ENCODE results near the gene GLYATL3. TPM values are rescaled to one million over a fixed set of nuclear protein-coding genes. Genes with fewer than 3 reads are reported as not detected.
A peak's percentile ranks its signal among the peaks of the same experiment; 100 is the strongest.
"Not testable (repeated sequence)": the region's sequence is repeated elsewhere in the genome, so short reads cannot be mapped to it uniquely, and the experiment has no call there.

Gene GLYATL3
- total RNA-seq, 1 donor from 2014 or later, result not detected

DNA sequence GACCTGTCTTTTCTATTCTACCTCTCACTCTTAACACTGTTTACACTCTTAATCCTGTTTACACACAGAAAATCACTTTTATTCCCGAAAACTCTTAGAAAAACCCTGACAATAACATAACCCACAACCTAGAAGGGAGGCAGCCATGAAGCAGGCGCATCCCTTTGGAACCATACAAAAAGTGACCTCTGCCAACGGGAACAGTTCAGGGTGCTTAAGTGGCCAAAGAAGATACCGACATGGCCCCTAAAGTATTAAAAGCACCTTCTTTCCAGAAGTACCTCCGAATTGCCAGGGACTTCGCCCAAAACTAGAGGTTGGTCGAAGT is 37.2 kb upstream of the GLYATL3 start:
- TF ChIP-seq CTCF (IDR thresholded peaks at IDR 0.05), result no peak
- Mint-ChIP-seq H3K4me1 (ENCODE audit: unreplicated experiment) (peaks cover 27% of the 10 kb centered on the region), H3K27ac (ENCODE audit: unreplicated experiment) (peak overlapping the region; percentile 97), H3K4me3 (ENCODE audit: unreplicated experiment) (peak overlapping the region; percentile 96), H3K9me3 (ENCODE audit: unreplicated experiment) (no peaks in the 10 kb centered on the region), H3K36me3 (ENCODE audit: unreplicated experiment) (peaks cover 14% of the 10 kb centered on the region), H3K27me3 (ENCODE audit: unreplicated experiment) (no peaks in the 10 kb centered on the region)
- no peak for DNase-seq (ENCODE audit: extremely low spot score, unreplicated experiment)

GRCh38 chr6:49462927-49463611 is 36.7 kb upstream of the GLYATL3 start, which contains the start of the genes CENPQ and MMUT:
CENPQ (plus strand) TSS chr6:49463370; CDS start chr6:49470177, 6,807 bp downstream.
MMUT (minus strand) TSS chr6:49463253; CDS start chr6:49459466, 3,787 bp downstream.
- no peaks in the 10 kb centered on the region for H3K27me3 Mint-ChIP-seq (ENCODE audit: unreplicated experiment)
- TF ChIP-seq CTCF (IDR thresholded peaks at IDR 0.05), result no peak
- H3K9me3 Mint-ChIP-seq (ENCODE audit: unreplicated experiment), result no peaks in the 10 kb centered on the region

GRCh38 chr6:49463612-49463967 is 36.1 kb upstream of the GLYATL3 start:
- peaks cover 7% of the 10 kb centered on the region for H3K36me3 Mint-ChIP-seq (ENCODE audit: unreplicated experiment)
- H3K9me3 Mint-ChIP-seq (ENCODE audit: unreplicated experiment), result no peaks in the 10 kb centered on the region
- H3K4me1 Mint-ChIP-seq (ENCODE audit: unreplicated experiment), result peaks cover 27% of the 10 kb centered on the region
- no peak for TF ChIP-seq CTCF (IDR thresholded peaks at IDR 0.05)
- H3K4me3 Mint-ChIP-seq (ENCODE audit: unreplicated experiment), result peak overlapping the region; percentile 96
- DNase-seq (ENCODE audit: extremely low spot score, unreplicated experiment), result no peak
- peak overlapping the region; percentile 97 for H3K27ac Mint-ChIP-seq (ENCODE audit: unreplicated experiment)
- no peaks in the 10 kb centered on the region for H3K27me3 Mint-ChIP-seq (ENCODE audit: unreplicated experiment)

More at GRCh38 chr6:49462927-49463611, 36.7 kb upstream of the GLYATL3 start, which contains the start of the genes CENPQ and MMUT:
- Mint-ChIP-seq H3K4me1 (ENCODE audit: unreplicated experiment) (peaks cover 27% of the 10 kb centered on the region), H3K4me3 (ENCODE audit: unreplicated experiment) (peak within 1 kb of the TSS; percentile 96), H3K36me3 (ENCODE audit: unreplicated experiment) (peaks cover 11% of the 10 kb centered on the region), H3K27ac (ENCODE audit: unreplicated experiment) (peak within 1 kb of the TSS; percentile 97)
- DNase-seq (ENCODE audit: extremely low spot score, unreplicated experiment), result peak; percentile 95

DNA sequence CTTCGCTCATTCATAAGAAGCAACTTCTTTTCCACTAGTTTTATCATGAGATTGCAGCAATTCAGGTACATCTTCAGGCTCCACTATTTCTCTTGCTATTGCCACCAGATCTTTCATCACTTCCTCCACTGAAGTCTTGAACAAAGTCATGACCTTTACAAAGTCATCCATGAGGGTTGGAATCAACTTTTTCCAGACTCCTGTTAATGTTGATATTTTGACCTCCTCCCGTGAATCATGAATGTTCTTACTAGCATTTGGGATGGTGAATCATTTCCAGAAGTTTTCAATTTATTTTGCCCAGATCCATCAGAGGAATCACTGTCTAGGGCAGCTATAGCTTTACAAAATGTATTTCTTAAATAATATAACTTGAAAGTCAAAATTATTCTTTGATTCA is 35.0 kb upstream of the GLYATL3 start:
- Mint-ChIP-seq H3K9me3 (ENCODE audit: unreplicated experiment) (no peaks in the 10 kb centered on the region), H3K4me3 (ENCODE audit: unreplicated experiment) (peak overlapping the region; percentile 1), H3K4me1 (ENCODE audit: unreplicated experiment) (peaks cover 27% of the 10 kb centered on the region), H3K27me3 (ENCODE audit: unreplicated experiment) (no peaks in the 10 kb centered on the region), H3K27ac (ENCODE audit: unreplicated experiment) (no peak overlapping the region), H3K36me3 (ENCODE audit: unreplicated experiment) (no peaks in the 10 kb centered on the region)
- DNase-seq (ENCODE audit: extremely low spot score, unreplicated experiment), result no peak
- TF ChIP-seq CTCF (IDR thresholded peaks at IDR 0.05), result no peak

DNA sequence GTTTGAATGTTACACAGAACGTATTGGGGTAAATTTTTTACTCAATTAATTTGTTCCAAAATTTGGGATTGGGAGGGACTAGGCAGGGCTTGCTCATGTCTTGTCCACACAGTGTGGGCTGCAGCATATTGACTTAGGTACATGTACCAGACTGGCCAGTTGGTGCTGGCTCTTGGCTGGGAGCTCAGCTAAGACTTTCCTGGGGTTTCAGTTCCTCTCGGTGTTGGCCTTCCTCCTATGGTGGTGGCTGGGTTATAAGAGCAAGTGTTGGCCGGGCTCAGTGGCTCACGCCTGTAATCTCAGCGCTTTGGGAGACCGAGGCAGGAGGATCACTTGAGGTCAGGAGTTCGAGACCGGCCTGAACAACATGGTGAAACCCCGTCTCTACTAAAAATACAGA is 31.7 kb upstream of the GLYATL3 start:
- Mint-ChIP-seq H3K9me3 (ENCODE audit: unreplicated experiment) (no peaks in the 10 kb centered on the region), H3K36me3 (ENCODE audit: unreplicated experiment) (peaks cover 3% of the 10 kb centered on the region), H3K4me1 (ENCODE audit: unreplicated experiment) (peaks cover 11% of the 10 kb centered on the region), H3K4me3 (ENCODE audit: unreplicated experiment) (no peak overlapping the region), H3K27me3 (ENCODE audit: unreplicated experiment) (no peaks in the 10 kb centered on the region), H3K27ac (ENCODE audit: unreplicated experiment) (no peak overlapping the region)
- no peak for TF ChIP-seq CTCF (IDR thresholded peaks at IDR 0.05)
- DNase-seq (ENCODE audit: extremely low spot score, unreplicated experiment), result no peak

- peaks cover 23% of the 10 kb centered on the region for H3K36me3 Mint-ChIP-seq (ENCODE audit: unreplicated experiment)
- not testable (repeated sequence) for DNase-seq (ENCODE audit: extremely low spot score, unreplicated experiment); H3K9me3 Mint-ChIP-seq (ENCODE audit: unreplicated experiment); H3K4me1 Mint-ChIP-seq (ENCODE audit: unreplicated experiment); H3K4me3 Mint-ChIP-seq (ENCODE audit: unreplicated experiment); H3K27ac Mint-ChIP-seq (ENCODE audit: unreplicated experiment); H3K27me3 Mint-ChIP-seq (ENCODE audit: unreplicated experiment)
Measured at GRCh38 chr6:49476564-49476963, 23.2 kb upstream of the GLYATL3 start.
